IPS-20b (cell line): ENCODE results near the gene E2F4.

ENCODE experiments used
- H3K27ac ChIP-seq: one replicate; pipeline ENCODE4 v1.5.1; 2013; ENCODE audit warnings: low read length
- H3K27me3 ChIP-seq: 2 replicates; pipeline ENCODE4 v1.6.1; 2013; ENCODE audit warnings: mild to moderate bottlenecking, low read length, inconsistent platforms; ENCODE audit not compliant: insufficient read depth
- H3K36me3 ChIP-seq: 2 replicates; pipeline ENCODE4 v1.6.1; 2013; ENCODE audit warnings: low read depth, mild to moderate bottlenecking, inconsistent platforms, low read length, moderate library complexity; ENCODE audit not compliant: insufficient read depth
- H3K4me1 ChIP-seq: 2 replicates; pipeline ENCODE4 v1.6.1; 2013; ENCODE audit warnings: mild to moderate bottlenecking, control low read depth, inconsistent platforms, low read length, moderate library complexity; ENCODE audit not compliant: insufficient read depth
- H3K4me3 ChIP-seq: 2 replicates; pipeline ENCODE4 v1.5.1; 2013; ENCODE audit warnings: mild to moderate bottlenecking, low read length, inconsistent platforms
- H3K9ac ChIP-seq: 2 replicates; pipeline ENCODE4 v1.6.1; 2013; ENCODE audit warnings: low read depth, mild to moderate bottlenecking, inconsistent platforms, low read length, moderate library complexity
- H3K9me3 ChIP-seq: 2 replicates; pipeline ENCODE4 v1.6.1; 2013; ENCODE audit warnings: mild to moderate bottlenecking, low read depth, low read length, inconsistent platforms; ENCODE audit not compliant: insufficient read depth

E2F4 gene

DNA sequence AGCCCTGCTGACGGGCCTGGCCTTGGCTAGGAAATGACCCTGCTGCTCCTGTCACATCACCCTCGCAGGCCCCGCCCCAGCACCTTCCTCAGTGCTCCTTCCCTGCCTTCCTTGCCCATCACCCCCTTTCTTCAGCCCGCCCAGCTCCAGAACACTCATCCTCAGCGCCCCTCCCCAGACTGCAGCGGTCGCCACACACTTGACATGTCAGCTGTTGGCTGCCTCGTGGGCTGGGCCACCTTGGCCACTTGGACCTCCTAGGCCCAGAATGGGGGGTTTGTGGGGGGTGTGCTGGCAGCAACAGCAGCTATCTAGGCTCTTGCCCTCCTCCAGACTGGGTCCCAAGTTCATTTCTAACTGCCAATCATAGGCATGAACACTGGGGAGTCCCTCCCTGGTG lies 17.6 kb downstream of the E2F4 start:
- H3K27me3 ChIP-seq: peaks cover 16% of the 10 kb centered on the region
- H3K4me1 ChIP-seq: no peaks in the 10 kb centered on the region; the same call in 1 of the 2 replicates
- no peaks in the 10 kb centered on the region for H3K36me3 ChIP-seq
- no peak overlapping the region for H3K27ac ChIP-seq
- H3K9ac ChIP-seq: no peak overlapping the region
- no peak overlapping the region for H3K4me3 ChIP-seq
- no peaks in the 10 kb centered on the region for H3K9me3 ChIP-seq

- H3K4me1 ChIP-seq: no peaks in the 10 kb centered on the region; the same call in 1 of the 2 replicates
- H3K9me3 ChIP-seq: no peaks in the 10 kb centered on the region
- H3K4me3 ChIP-seq: no peak overlapping the region
- H3K36me3 ChIP-seq: no peaks in the 10 kb centered on the region
- H3K27me3 ChIP-seq: peaks cover 22% of the 10 kb centered on the region
- H3K9ac ChIP-seq: no peak overlapping the region
- H3K27ac ChIP-seq: no peak overlapping the region
Observed at GRCh38 chr16:67210069-67210937, 18.3 kb downstream of the E2F4 start.

DNA sequence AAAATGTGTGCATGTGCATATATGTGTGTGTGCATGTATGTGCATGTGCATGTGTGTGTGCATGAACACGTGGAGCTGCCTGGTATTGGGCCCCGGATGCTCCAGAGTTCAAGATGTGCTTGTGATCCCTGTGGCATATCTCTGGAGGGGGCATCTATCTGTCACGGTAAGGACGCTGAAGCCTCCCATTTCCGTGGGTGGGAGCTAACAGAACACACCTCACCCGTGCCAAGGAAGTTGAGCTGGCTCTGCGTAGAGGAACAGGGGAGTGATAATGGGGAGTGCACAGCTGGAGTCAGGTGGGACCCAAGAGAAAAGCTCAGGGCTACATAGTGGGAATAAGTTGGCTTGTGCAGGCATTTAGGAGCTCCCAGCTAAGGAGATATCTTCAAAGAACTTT lies 19.7 kb downstream of the E2F4 start:
- Histone ChIP-seq H3K4me1 (no peaks in the 10 kb centered on the region; the same call in 1 of the 2 replicates), H3K27ac (no peak overlapping the region), H3K36me3 (no peaks in the 10 kb centered on the region), H3K4me3 (no peak overlapping the region), H3K9me3 (no peaks in the 10 kb centered on the region), H3K9ac (no peak overlapping the region), H3K27me3 (peaks cover 32% of the 10 kb centered on the region)

DNA sequence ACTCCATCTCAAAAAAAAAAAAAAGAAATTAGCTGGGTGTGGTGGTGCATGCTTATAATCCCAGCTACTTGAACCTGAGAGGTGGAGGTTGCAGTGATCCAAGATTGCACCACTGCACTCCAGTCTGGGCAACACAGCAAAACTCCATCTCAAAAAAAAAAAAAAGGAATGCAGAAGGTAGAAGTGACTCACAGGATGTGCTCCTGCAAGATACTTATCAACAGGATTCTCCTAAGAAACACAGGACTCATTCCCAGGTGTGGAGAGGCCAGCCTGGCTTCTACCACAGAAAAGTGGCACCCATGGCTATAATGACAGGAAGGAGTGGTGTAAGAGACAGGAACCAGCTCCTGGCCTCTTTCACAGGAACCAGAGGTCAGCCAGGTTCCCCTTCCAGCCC lies 20.8 kb downstream of the E2F4 start:
- H3K9me3 ChIP-seq: no peaks in the 10 kb centered on the region
- H3K27ac ChIP-seq: no peak overlapping the region
- H3K9ac ChIP-seq: no peak overlapping the region
- H3K36me3 ChIP-seq: no peaks in the 10 kb centered on the region
- no peaks in the 10 kb centered on the region for H3K4me1 ChIP-seq
- no peak overlapping the region for H3K4me3 ChIP-seq
- H3K27me3 ChIP-seq: peaks cover 42% of the 10 kb centered on the region

DNA sequence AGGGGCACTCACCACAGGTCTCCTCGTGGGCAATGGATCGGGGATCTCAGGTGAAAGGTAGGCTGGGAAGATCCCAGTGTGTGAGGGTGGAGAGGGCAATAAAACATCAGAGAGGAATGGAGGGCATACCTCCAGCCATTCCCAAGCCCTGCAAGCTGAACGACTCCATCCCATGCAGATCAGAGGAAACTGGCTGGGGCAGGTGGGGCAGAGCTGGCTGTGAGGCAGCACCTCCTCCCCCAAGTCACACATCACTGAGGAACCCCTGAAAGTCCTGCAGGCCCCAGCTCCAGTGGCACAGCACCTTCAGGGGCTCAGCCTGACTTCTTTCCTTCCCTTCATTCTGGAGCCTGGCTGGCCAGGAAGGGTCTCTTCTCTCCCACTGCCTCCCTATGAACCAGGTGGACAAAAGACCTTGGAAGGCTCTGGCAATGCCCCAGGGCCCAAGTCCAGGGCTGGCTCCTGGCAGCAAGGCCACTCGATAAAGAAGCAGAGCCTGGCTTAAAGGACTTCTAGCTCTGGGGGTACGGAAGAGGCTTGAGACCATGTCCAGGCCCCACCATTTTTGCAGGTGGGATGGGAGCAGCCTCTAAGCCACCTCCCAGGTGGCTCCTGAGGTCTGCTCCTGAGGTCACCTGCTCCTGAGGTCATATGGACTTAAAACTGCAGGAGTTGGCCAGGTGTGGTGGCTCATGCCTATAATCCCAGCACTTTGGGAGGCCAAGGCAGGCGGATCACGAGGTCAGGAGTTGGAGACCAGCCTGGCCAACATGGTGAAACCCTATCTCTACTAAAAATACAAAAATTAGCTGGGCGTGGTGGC lies 21.5 kb downstream of the E2F4 start:
- H3K36me3 ChIP-seq: no peaks in the 10 kb centered on the region
- H3K9me3 ChIP-seq: no peaks in the 10 kb centered on the region
- no peaks in the 10 kb centered on the region for H3K4me1 ChIP-seq
- H3K9ac ChIP-seq: no peak overlapping the region
- no peak overlapping the region for H3K4me3 ChIP-seq
- H3K27me3 ChIP-seq: peaks cover 42% of the 10 kb centered on the region
- no peak overlapping the region for H3K27ac ChIP-seq

GRCh38 chr16:67215706-67216105 lies 23.8 kb downstream of the E2F4 start:
- H3K27me3 ChIP-seq: peaks cover 42% of the 10 kb centered on the region
- H3K4me1 ChIP-seq: no peaks in the 10 kb centered on the region
- H3K27ac ChIP-seq: no peak overlapping the region
- no peaks in the 10 kb centered on the region for H3K9me3 ChIP-seq
- no peaks in the 10 kb centered on the region for H3K36me3 ChIP-seq
- H3K4me3 ChIP-seq: no peak overlapping the region
- H3K9ac ChIP-seq: no peak overlapping the region

DNA sequence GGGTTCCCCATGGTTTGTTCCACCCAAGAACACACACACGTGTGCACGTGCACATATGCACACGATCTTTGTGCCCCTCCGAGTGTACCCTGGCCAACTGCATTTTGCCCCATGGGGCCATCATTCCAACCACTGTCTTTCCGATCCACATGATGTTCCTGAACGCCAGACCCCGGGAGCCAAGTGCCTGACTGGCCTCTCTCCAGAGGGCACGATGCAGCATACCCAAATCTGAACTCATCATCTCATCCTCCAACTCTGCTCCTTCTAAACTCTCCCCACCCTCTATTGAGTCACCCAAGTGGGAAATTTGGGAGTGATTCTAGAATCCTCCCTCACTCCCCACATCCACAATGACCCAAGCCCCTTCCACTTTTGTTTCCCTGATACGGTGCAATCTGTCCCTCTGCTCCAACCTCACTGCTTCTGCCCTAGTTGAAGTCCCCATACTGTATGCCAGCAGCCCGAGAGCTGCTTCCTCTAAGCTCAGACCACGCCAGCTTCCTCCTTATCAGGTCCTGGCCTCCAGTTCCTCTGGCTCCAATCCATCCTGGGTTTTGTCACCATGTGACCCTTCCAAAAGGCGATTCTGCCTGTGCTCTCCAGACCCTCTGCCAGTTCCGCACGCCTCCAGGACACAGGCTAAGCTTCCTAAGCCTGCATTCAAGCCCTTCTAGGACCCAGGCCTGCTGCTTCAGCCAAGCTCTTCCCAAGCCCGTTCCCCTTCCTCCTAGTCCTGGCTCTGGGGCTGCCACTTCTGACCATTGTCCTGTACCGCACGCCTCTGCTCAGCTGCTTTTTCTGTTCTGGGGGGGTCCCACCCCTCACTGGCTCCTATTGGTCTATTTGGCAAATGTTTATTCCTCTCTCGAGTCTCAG lies 24.9 kb downstream of the E2F4 start:
- peaks cover 36% of the 10 kb centered on the region for H3K27me3 ChIP-seq
- H3K9me3 ChIP-seq: no peaks in the 10 kb centered on the region
- no peak overlapping the region for H3K27ac ChIP-seq
- no peaks in the 10 kb centered on the region for H3K36me3 ChIP-seq
- H3K4me3 ChIP-seq: no peak overlapping the region
- no peak overlapping the region for H3K9ac ChIP-seq
- H3K4me1 ChIP-seq: no peaks in the 10 kb centered on the region

- peaks cover 5% of the 10 kb centered on the region; the same call in 1 of the 2 replicates for H3K27me3 ChIP-seq
- H3K4me1 ChIP-seq: no peaks in the 10 kb centered on the region; the same call in 1 of the 2 replicates
- H3K9me3 ChIP-seq: no peaks in the 10 kb centered on the region
- no peak overlapping the region for H3K4me3 ChIP-seq
- no peak overlapping the region for H3K27ac ChIP-seq
- peaks cover 10% of the 10 kb centered on the region for H3K36me3 ChIP-seq
- H3K9ac ChIP-seq: no peak overlapping the region
Observed at GRCh38 chr16:67223992-67224391, 32.0 kb downstream of the E2F4 start.

DNA sequence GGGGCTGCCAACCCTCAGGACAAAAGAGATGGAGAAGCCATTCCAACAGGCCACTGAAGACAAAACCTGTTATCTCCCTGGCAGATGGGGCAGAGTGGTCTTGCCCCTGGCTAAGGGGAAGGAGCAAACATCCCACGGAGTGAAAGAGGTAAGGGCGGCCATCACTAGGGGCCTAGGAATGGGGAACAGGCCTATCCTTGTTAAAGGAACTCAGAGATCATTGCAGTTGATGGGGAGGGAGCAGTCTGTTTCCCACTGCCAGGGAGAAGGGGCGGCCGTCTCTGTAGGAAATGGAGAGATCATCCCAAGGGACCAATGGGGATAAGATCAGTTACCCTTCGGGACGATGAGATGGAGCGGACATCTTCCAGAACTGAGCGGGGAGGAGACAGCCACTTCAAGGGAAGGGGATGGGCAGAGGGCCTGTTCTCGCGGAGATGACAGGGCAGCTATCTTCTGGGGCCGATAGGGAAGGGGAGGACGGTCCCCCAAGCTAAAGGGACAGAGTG lies 34.4 kb downstream of the E2F4 start:
- Histone ChIP-seq H3K4me1 (no peaks in the 10 kb centered on the region; the same call in 1 of the 2 replicates), H3K4me3 (peak overlapping the region; percentile 82), H3K36me3 (peaks cover 34% of the 10 kb centered on the region), H3K9ac (peak overlapping the region; percentile 57; the same call in 1 of the 2 replicates), H3K27me3 (0 out of 2 replicates have a peak, but pooled peaks cover 5% of the 10 kb centered on the region), H3K9me3 (no peaks in the 10 kb centered on the region), H3K27ac (no peak overlapping the region)

- peaks cover 40% of the 10 kb centered on the region for H3K36me3 ChIP-seq
- H3K4me3 ChIP-seq: peak within 1 kb of the TSS; percentile 82
- peak within 1 kb of the TSS; percentile 78; the same call in 1 of the 2 replicates for H3K9ac ChIP-seq
- H3K9me3 ChIP-seq: no peaks in the 10 kb centered on the region
- H3K4me1 ChIP-seq: no peaks in the 10 kb centered on the region; the same call in 1 of the 2 replicates
- H3K27ac ChIP-seq: peak within 1 kb of the TSS; percentile 12
- 0 out of 2 replicates have a peak, but pooled peaks cover 5% of the 10 kb centered on the region for H3K27me3 ChIP-seq
Observed at GRCh38 chr16:67226804-67227566, 35.0 kb downstream of the E2F4 start, which contains the start of gene TMEM208. Gene TMEM208, plus strand, starts transcription at chr16:67227130. Its CDS starts 89 bp downstream, at chr16:67227219.
